ENCODE results near the gene RECQL5.
"Not testable (repeated sequence)": the region's sequence is repeated elsewhere in the genome, so short reads cannot be mapped to it uniquely, and the experiment has no call there.

The RECQL5 gene

DNA sequence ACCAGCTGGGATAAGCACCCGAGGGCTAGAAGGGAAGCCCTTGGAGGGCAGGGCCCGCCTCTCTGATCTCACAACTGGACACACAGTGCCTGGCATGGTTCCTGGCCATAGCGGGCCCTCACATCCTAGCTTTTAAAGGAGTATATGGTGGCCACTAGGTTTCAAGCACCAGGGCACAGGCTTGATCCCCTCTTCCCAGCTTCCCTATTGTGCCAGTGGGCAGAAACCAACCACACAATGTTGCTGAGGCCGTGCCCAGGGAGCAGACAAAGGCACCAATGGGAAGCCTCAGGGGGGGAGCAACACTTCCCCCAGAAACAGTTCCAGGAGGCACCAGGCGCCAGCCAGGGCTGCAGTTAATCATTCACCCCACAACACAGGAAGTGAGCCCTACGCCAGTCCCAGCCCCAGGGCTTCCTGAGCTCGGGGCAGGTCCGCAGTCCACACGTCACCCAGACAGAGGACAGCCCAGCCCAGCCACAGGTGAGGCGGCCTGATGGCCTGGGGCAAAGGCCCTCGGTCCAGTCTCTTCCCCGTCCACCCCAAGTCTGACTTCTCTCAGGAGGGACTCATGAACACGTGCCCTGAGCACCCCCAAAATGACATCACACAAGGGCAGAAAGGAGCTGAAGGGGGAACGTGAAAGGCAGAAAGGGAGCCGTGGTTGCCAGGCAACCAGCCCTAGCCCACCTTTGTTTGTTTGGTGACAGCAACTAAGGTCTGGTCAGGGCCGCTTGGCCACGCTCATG, 20.9 kb downstream of the RECQL5 start:
- DNase-seq = no peak

DNA sequence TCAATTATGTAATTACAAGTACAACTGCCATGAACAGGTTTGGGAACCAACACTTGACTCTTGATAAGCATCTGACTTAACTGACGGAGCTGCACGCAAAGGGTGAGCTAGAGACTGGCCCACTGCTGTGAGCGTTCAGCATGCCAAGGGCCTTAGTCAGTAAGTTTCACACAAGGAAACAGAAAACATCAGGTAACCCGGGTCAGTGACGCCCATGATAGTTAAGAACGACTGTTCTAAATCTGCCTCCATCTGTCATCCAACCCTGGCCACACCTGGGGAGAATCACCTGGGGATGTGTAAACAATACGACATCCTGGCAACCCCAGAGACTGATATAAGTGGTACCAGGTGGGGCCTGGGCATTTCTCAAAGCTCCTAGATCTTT, 21.5 kb downstream of the RECQL5 start:
- DNase-seq = no peak

DNA sequence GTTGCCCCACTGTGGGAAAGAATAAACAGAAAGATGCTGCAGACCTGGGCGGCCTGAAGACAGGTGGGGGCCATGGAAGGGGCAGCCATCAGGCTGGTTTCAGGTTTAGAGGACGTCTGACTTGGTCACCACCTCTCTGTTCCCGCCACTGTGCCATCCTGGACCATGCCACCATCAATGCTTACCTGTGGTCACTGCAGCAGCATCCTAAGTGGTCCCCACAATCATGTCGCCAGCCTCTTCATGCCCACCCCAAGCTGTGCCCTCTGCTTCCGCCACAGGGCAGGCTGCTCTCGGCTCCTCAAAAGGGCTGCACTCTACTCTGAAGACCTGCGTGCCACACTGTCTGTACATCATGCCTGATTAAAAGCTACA, 23.3 kb downstream of the RECQL5 start:
- DNase-seq = no peak

DNA sequence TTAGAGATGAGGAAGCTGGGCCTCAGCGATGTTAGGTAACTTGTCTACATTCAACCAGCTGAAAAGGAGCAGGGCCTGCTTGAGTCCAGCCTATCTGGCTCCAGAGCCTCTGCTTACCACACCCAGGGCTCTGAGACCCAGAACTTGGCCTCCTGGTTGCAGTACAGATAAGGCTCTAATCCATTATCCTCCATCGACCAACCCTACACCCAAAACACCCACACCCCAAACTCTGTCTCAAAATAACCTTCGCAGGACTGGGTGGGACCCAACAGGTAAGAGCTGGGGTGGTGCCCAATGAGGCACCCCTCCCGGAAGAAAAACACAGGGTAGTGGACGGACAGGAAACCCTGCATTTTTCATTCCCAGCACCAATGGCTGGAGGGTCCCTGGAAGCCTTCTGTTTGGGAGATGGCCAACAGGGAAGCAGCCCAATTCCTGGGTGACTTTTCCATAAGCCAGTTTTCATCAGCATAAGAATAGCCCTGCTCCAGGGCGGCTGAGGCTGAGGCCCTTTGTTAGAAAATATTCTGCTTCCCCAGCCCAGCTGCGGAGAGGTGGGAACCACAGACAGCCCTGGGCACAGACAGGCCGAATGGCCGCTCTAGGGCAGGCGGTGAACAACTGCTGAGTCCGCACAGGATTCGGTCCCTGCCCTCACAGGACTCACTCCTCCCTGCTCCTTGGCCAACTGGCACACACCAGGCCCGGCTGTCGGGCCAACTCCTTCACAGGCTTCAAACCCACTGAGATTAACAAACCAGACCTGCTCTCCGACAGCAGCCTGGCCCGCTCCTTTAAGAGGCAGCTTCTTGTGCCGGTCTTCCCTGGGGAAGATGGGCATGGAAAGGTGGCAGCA, 23.9 kb downstream of the RECQL5 start:
- DNase-seq = no peak

DNA sequence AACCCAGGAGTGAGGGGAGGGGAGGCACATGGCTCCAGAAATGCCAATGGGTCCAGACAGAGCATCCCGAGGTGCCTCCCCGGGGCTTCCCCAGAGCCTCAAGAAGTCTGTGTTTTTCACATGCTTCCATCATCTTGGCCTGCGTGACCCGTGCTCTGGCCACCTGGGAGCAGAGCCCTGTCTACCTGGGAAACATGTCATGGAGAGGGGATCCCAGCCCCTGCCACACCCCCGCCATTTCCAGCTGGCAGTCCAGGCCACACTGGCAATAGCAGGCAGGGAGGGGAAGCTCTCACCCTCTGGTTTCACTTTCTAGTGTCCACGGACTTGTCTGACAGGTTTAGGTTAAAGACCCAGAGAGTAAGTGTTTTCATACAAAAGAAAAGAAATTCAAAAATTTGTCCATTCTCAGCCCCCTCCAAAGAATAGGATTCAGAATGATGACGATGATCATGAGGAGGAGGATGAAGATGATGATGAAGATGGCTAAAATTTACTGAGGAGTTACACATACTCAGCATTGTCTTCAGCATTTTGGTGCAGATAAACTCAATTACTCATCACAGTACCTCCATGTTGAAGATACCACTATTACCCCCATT, 24.7 kb downstream of the RECQL5 start:
- no peak for DNase-seq

DNA sequence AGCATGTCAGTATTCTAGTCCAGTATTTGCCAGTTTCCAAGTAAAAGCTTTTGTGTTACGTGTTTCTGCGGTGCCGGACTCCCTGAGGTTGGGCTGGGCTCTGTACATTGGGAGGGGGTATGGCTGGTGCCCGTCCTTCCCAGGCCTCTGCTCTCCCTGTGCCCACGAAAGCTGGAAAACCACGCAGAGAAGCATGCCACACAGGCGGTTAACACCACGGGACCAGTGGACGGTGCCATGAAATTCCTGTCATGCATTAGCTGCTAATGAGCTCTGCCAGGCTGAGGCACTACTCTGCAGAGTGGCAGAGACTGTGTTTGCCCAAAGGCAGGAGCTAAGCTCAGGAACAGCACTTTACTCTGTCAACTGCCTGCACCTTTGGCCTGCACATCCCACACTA, 25.6 kb downstream of the RECQL5 start:
- no peak for DNase-seq

DNA sequence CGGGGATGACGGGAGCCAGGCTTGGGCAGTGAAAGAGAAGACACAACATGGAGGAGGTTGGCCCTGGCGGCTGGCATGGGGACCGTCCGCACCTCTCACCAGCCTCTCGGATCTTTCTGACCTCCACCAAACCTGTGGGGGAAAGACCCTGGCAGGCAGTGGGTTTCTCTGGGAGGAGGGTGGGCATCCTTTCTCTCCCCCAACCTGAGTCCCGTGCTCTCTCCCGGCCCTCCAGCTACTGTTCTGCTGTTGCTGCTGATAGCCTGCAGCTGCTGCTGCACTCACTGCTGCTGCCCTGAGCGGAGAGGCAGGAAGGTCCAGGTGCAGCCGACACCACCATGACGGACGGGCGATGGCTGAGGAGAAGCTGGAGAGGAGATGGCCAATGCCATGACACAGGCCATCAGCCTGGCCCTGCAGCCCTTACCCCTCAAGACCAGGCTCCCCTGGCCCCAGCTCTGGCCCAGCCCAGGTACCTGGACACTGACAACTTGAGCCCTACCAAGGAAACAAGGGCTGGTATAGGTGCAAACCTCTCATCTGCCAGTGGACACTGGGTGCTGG, 26.3 kb downstream of the RECQL5 start:
- no peak for DNase-seq

DNA sequence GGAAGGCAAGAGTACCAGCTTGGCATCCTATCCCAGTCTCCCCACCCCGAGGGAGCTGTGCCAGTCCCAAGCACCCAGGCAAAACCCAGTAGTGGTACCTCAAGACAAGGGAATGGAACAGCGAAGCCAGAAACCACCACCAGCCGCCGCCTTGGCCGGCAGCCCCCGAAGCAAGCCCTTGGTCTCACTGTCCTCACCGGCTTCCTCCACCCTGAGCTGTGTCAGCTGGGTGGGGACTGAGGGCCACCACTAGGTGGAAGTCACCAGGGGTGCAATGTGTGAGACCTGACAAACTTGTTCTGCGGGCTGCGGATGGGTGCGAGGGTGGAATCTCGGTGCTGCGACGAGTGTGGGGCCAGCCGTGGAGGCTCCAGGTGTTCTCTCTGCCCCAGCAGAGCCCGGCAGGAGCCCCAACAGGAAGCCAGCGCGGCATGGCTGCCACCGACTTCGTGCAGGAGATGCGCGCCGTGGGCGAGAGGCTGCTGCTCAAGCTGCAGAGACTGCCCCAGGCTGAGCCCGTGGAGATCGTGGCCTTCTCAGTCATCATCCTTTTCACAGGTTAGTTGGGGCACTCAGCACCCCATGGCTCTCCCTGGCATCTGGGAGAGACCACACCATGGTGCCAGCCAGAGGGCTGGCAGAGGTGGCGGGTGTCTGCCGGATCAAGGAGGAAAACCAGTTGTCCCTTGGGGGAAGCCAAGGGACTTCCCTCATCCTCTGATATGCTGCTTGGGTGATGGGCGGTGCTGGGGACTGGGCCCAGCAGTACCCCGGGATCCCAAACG, 27.0 kb downstream of the RECQL5 start:
- no peak for DNase-seq

DNA sequence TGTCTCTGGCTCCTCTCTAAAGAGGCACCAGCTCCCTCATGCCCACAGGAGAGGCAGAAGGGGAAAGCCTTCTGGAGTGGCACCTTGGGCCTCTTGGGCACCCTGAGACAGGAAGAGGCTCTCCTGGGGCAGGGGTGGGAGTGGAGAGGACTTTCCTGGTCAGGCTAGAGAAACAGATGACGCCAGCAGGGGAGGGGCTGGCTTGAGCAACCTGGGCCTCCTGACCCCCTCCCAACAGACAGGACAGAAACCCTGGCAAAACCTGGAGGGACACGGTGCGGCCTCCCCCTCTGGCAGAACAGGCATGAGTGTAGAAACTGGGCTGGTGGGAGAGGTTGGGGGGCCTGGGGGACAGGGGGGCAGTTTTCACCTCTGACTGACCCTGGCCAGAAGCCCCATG, 27.6 kb downstream of the RECQL5 start:
- DNase-seq = no peak

DNA sequence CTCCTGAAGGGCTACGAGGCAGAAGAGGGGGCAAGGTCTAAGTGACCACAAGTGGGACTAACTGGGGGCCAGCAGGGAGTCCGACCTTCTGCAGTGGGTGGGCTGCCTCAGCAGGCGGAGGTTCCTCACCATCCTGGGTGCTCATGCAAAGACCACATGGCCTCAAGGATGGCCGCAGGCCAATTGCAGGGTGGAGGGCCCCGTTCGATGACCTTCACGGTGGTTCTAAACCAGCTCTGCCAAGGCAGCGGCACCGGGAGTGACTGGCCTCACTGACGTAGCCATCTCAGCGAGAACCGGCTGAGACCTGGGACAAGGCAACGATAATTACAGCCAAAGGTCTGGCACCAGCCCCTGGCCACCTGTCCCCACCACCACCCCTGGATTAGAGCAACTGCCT, 28.1 kb downstream of the RECQL5 start:
- DNase-seq = no peak

DNA sequence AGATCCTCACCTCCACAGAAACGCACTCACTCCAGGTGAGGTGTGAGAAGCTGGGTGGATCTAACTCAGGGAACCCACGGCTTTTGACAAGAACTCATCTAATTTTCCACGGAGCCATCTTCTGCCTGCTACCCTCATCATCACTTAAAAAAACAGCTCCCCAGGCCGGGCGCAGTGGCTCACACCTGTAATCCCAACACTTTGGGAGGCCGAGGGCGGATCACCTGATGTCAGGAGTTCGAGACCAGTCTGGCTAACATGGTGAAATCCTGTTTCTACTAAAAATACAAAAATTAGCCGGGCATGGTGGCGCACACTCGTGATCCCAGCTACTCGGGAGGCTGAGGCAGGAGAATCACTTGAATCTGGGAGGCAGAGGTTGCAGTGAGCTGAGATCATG, 28.9 kb downstream of the RECQL5 start:
- not testable (repeated sequence) for DNase-seq

DNA sequence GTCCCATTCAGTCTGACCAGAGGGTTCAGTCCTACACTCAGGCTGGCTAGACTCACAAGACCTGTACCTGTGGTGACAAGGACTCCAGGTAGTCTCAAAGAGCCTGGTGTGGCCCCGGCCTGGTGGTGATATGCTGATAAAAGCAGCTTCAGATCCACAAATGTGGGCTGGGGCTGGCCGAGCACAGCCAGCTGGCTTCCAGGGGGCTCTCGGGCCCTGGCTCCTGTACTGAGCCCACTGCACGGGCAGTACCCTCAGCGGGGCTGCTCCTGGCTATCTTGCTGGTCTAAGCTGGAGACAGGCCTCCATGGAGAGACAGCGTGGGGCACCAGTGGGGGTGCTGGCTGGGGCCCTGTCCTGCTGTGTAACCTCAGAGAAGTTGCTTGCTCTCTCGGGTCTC, 29.4 kb downstream of the RECQL5 start:
- DNase-seq = no peak

DNA sequence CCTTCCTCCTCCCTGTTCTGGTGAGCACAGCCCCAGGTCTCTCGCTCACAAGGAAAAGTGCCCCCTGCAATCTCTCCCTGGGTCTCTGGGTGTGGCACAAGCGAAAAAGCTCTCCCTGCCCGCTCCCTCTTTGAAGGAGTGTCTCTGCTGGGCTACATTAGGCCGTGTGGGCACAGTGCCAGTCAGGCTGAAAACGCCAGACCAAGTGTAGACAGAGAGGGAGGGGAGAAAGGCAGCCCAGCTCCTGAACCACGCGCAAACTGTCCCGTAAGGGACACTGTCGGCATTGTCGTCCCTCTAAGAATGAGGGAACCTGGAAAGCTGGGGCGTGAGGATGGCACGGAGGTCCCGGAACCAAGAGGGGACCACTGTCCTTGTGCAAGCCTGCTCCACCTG, 29.8 kb downstream of the RECQL5 start:
- DNase-seq = no peak

DNA sequence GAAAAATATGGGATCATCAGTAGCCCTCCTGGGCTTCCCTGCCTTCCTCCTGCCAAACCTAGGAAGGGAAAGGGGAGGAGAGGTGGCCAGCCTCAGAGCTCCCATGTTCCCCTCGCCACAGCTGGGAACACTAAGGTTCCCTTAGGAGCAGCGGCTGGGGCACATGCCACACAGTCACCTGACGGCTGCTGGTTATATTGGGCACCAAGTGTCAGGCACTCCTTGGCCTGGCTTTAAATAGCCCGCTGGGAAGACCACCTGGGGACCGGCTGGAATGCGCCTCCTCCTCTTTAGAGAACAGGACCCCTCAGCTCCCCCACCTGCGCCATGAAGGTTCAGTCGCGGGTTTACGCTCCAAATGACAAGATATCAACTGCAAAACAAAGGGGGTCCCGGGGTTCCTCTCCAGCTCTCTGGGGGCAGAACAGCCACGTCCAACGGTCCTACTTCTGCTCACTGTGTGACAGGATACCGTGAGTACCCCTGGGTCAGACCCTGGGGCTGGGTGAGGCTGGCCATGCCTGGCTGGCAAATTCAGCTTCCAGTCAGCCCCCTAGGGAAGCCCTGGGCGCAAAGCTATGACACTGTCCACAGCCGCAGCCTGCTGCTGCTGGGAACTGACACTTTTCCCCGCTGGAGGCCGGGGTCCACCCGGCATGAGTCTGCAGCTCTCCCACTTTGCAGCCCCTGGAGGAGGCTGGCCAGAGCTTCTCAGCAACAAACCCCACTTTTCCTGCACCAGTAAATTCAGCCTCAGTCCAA, 30.4 kb downstream of the RECQL5 start:
- DNase-seq = no peak

DNA sequence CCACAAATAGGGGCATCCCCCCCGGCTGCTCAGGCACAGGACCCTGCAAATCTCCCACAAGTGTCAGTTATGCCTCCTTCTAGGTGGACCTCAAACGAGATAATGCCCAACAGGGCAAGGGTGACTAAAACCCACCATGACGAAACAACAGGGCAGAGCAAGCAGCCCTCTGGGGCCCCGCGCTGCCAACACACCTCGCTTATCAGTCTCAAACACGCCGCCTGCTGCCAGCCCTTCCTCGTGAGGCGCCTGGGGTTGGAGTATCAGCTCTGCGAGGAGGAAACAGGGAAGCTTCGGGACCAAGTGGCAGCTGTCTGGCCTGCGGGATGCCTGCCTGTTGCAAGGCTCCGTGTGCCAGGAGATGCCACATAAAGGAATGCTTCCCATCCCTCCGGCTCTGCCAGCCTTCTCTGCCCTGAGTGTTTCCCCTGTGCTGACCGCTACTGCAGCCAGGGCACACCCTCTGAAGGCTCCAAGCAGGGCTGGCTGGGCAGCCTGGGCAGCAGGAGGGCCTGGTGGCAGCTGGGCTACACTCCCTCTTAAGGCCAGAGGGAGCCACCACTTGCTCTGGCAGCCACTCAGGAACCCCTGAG, 31.2 kb downstream of the RECQL5 start:
- no peak for DNase-seq

DNA sequence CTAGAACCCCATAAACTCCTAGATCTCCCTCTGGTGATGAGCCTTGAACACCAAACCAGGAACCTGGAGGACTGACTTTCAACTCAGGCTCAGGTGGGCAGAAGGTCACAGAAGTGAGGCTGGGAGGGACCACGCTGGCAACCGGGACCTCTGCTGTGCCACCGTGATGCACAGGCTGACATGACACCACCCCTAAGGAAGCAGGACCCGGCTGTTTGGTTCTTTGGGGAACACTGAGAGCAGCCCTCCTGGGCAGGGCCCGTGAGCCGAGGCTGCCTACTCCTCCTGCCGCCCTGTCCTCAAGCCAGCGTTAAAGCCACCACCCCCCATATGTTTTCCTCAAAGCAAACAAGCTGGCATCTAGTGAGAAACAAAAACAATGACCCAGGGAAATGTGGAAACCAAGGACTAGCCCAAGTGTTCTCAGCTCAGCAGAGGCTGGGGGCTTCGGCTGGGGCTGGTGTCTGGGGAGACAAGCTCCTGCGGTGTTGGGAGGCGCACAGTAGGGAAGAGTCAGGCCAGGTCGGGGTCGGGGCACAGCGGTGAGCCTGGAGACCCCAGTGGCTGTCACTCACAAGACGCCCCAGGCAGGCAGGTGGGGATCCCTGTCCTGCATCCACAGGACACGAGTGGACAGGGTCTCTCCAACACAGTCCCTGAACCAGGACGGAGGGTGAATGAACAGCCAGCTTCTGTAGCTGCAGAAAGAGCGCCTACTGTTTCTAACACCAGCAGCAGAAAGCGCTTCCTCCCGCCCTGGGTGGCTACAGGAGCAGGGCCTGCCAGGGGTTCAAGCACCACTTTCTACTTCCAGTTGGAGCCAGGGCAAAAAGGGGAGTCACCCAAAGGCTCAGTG, 32.0 kb downstream of the RECQL5 start:
- no peak for DNase-seq

DNA sequence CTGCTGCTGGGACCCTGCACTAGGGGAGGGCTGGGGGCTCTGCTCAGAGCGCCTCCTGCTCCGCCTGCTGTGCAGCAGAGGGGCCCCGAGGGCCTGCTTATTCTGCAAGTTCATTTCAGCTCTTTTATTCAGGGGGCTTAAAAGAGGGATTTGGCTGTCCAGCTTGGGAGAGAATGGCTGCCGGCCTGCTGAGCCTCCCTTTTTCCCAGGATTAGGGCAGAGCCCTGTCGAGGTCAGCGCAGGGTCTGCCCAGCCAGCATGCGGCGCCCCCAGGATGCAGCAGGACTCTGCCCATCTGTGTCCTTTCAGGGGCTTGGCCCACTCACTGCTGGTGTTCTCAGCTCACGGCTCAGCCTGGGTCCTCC, 32.6 kb downstream of the RECQL5 start:
- DNase-seq = no peak

DNA sequence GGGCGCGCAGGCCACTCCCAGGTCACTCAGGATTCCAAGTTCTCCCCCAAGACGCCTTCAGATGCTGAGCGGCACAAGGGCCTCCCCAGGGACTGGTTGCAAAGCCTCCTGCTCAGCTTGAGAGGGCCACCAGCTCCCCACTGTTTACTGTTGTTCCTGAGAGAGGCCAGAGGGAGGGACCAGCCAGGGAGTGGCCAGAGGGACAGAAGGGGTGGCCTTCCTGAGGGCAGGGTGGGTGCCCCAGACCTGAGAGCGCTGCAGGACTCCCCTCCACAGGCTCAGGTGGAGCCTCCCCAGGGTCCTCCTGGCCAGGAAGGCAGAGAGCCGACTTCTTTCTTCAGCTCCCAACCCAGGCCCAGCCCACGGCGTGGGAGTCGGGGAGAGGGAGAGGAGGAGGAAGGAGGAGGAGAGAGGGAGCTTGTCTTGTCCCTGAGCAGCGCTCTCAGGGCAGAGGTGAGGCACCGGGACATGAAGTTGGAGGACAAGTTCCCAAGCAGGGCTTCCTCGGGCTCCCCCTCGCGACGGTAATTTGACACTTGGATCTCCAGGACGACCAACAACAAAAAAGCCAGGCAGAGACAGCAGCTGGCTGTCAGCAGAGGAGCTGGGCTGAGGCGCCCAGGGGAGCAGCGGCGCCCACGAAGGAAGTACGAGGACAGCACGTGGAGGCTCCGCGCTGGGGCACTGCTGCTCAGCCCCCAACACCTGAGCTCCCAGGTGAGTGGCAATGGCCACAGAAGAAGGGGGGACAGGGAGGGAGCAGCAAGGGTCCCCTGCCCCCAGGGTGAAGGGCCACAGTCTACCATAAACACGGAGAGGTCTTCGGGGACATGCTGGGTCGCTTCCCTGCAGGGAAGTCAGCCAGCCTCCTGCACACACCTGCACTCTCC, 33.2 kb downstream of the RECQL5 start:
- DNase-seq = peak; percentile 55

DNA sequence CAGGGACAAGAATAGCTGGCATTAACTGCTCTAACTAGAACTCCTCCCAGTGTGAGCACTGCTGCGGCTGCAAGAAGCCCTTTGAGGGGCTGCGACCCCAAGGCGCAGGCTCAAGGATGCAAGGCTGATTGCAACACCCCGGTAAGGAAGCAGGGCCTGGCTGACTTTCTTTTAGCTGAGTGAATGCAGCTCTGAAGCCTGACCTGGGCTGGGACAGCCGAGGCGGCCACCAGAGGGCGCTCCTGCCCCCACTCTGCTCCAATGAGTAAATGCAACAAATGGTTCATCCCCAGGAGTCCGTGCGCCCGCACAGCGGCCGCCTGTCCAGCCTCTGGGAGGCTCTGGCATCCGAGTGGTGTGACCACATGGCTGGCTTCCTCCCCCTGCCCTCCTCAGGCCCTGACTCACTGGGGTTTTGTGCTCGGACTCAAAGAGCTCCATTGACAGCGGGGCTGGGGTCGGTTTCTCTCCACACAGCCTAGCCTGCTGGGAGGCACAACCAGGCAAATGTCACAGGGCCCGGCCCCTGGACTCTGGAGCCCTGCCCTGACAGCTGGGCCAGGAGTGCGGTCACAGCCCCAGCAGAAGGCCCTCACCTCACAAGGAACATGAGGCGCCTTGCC, 34.0 kb downstream of the RECQL5 start, which contains the start of gene SMIM5:
TSS of gene SMIM5 (plus strand) at position 572 of the 623 bp plus-strand sequence. CDS start 6,768 bp downstream, outside the sequence.
- DNase-seq = peak; percentile 85
